RWPE1 (cell line): Measurements from ENCODE around the gene SUPT3H.

ENCODE experiments used
- CTCF ChIA-PET: fragments of 350-600 bp; sonication (Branson Sonifier 250); formaldehyde crosslinking; extraction: SDS; loops from one replicate; lab custom pipeline; 2021; lab: Yijun Ruan, JAX
- POLR2A ChIA-PET: fragments of 400-600 bp; formaldehyde crosslinking; extraction: SDS; loops from one replicate; lab custom pipeline; 2020; ENCODE audit warnings: antibody characterized with exemption; ENCODE audit not compliant: low non-redundant PET; lab: Yijun Ruan, JAX
- DNase-seq: peaks from one replicate; pipeline ENCODE4 v3.0.0; 2012; ENCODE audit warnings: low spot score
- H3K27ac ChIP-seq: fragments of 450-650 bp; 2 replicates; pipeline ENCODE4 v1.5.1; 2017
- CTCF ChIP-seq: fragments of 450-650 bp; conservative IDR thresholded peaks from 2 replicates; pipeline ENCODE4 v1.5.1; 2017; ENCODE audit warnings: low read depth, mild to moderate bottlenecking

The SUPT3H gene

GRCh38 chr6:45422503-45423110 is 44.9 kb upstream of the SUPT3H start:
- POLR2A ChIA-PET: no interaction called here
- no peak for DNase-seq
- peak overlapping the region; percentile 78 for H3K27ac ChIP-seq
- no peak for TF ChIP-seq CTCF
- CTCF ChIA-PET: interaction anchor here (0.5 to 2.7 kb wide), 4 partner anchors 132 to 730 kb away, joined by 3 to 28 read pairs (median 4); no protein-coding TSS in a partner anchor

GRCh38 chr6:45421709-45422502 is 44.2 kb upstream of the SUPT3H start:
- ChIA-PET CTCF (interaction anchor here (0.5 to 2.7 kb wide), 5 partner anchors 132 to 729 kb away, joined by 3 to 28 read pairs (median 4); no protein-coding TSS in a partner anchor), POLR2A (interaction anchor here (0.8 kb wide), 1 partner anchor 44 kb away, joined by 4 read pairs; the partner anchor contains the start of gene SUPT3H)
- no peak for DNase-seq
- peak; percentile 58 for TF ChIP-seq CTCF
- H3K27ac ChIP-seq: peak overlapping the region; percentile 78

GRCh38 chr6:45420909-45421708 is 43.4 kb upstream of the SUPT3H start:
- H3K27ac ChIP-seq: peak overlapping the region; percentile 78
- DNase-seq: no peak
- TF ChIP-seq CTCF: no peak
- CTCF ChIA-PET: interaction anchor here (1.0 to 2.7 kb wide), 5 partner anchors 133 to 950 kb away, joined by 3 to 28 read pairs (median 3); no protein-coding TSS in a partner anchor
- POLR2A ChIA-PET: interaction anchor here (0.8 kb wide), 1 partner anchor 43 kb away, joined by 4 read pairs; the partner anchor contains the start of gene SUPT3H

- TF ChIP-seq CTCF: no peak
- ChIA-PET CTCF (interaction anchor here (0.5 to 2.7 kb wide), 19 partner anchors 43 to 1650 kb away, joined by 3 to 28 read pairs (median 3); partner anchors contain the start of gene SUPT3H), POLR2A (no interaction called here)
- no peak for DNase-seq
- H3K27ac ChIP-seq: no peak overlapping the region
Observed at GRCh38 chr6:45420083-45420908, 42.6 kb upstream of the SUPT3H start.

GRCh38 chr6:45419571-45420082 is 41.9 kb upstream of the SUPT3H start:
- no peak overlapping the region for H3K27ac ChIP-seq
- ChIA-PET CTCF (interaction anchor here (0.6 to 2.5 kb wide), 15 partner anchors 42 to 1651 kb away, joined by 3 to 18 read pairs (median 3); partner anchors contain the start of gene SUPT3H), POLR2A (interaction anchor here (0.6 kb wide), 1 partner anchor 233 kb away, joined by 3 read pairs; no protein-coding TSS in a partner anchor)
- no peak for DNase-seq
- TF ChIP-seq CTCF: peak; percentile 67
